T-helper 17 cell (primary cell): ENCODE data around the gene IL31RA. TPM values are rescaled to one million over a fixed set of nuclear protein-coding genes. Genes with fewer than 3 reads are reported as not detected.
"Not testable (repeated sequence)": the region's sequence is repeated elsewhere in the genome, so short reads cannot be mapped to it uniquely, and the experiment has no call there.

ENCODE experiments used
- ATAC-seq: fragments of 150-1000 bp; cut with Tn5 transposase; 2 replicates; pipeline ENCODE4 v1.10.0; 2021; ENCODE audit warnings: mild to moderate bottlenecking, moderate library complexity
- DNase-seq, 3 donors: peaks; one replicate each; pipeline versions ENCODE4 v3.0.0 to v3.0.0-alpha.2; 2020 to 2021
- H3K9me3 ChIP-seq: one replicate; pipeline ENCODE4 v1.7.0; 2013; ENCODE audit warnings: low read length, mild to moderate bottlenecking; ENCODE audit not compliant: control insufficient read depth, poor library complexity, severe bottlenecking
- H3K27ac Mint-ChIP-seq: one replicate; pipeline ENCODE4 v1.8.0; 2022; ENCODE audit warnings: mild to moderate bottlenecking, moderate library complexity, mixed read lengths
- H3K27me3 Mint-ChIP-seq: one replicate; pipeline ENCODE4 v1.8.0; 2022; ENCODE audit warnings: mixed read lengths
- H3K36me3 Mint-ChIP-seq: one replicate; pipeline ENCODE4 v1.8.0; 2022; ENCODE audit warnings: low read depth, mixed read lengths
- H3K4me1 Mint-ChIP-seq: one replicate; pipeline ENCODE4 v1.8.0; 2022; ENCODE audit warnings: mild to moderate bottlenecking, mixed read lengths
- H3K4me3 Mint-ChIP-seq: one replicate; pipeline ENCODE4 v1.8.0; 2022; ENCODE audit warnings: mild to moderate bottlenecking, moderate library complexity, mixed read lengths
- total RNA-seq, 4 donors: library from RNA in 2 of 4; stranded (reverse) in 2 of 4; gene quantifications; one replicate each; pipeline ENCODE4 v1.2.3 and lab custom pipeline; 2022 to 2026

The IL31RA gene
- total RNA-seq: not detected
- 0 reads per million in 2 donors for total RNA-seq (lab: John Stamatoyannopoulos, UW)

- H3K36me3 Mint-ChIP-seq: peaks cover 2% of the 10 kb centered on the region
- H3K9me3 ChIP-seq: no peaks in the 10 kb centered on the region
- no peak for DNase-seq
- peaks cover 26% of the 10 kb centered on the region for H3K27me3 Mint-ChIP-seq
- no peak for ATAC-seq
- no peak within 1 kb of the TSS for H3K27ac Mint-ChIP-seq
- H3K4me3 Mint-ChIP-seq: no peak within 1 kb of the TSS
- H3K4me1 Mint-ChIP-seq: peaks cover 14% of the 10 kb centered on the region
Measured at GRCh38 chr5:55850839-55851674, at the start of gene IL31RA. Gene IL31RA (plus strand): TSS chr5:55851357. CDS start chr5:55851571, 214 bp downstream.

DNA sequence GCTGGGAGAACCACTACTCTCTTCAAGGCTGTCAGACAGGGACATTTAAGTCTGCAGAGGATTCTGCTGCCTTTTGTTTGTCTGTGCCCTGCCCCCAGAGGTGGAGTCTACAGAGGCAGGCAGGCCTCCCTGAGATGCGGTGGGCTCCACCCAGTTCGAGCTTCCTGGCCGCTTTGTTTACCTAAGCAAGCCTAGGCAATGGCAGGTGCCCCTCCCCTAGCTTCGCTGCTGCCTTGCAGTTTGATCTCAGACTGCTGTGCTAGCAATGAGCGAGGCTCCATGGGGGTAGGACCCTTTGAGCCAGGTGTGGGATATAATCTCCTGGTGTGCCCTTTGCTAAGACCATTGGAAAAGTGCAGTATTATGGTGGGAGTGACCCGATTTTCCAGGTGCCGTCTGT, 42.3 kb upstream of the IL31RA start:
- not testable (repeated sequence) for H3K4me1 Mint-ChIP-seq, DNase-seq, H3K27ac Mint-ChIP-seq, H3K9me3 ChIP-seq, H3K4me3 Mint-ChIP-seq, ATAC-seq, H3K27me3 Mint-ChIP-seq, H3K36me3 Mint-ChIP-seq

GRCh38 chr5:55815939-55816338, 35.2 kb upstream of the IL31RA start:
- ATAC-seq, H3K4me1 Mint-ChIP-seq: not testable (repeated sequence)

DNA sequence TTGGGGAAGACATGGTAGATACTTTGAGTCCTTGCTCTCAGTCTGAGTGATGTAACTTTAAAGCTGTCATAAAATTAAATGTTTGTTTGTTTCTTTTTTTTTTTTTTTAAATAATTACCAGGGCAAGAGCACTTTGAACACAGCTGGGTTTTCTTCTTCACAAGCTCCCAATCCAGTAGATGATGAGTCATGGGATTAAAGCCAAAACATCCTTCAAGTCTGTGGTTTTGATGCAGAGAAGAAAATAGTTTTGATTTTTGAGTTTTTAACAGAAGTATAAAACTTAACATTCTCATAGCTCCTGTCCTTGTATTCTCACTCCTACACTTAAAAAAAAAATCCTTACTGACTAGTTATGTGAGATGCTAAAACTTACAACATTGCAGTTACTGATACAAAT, 34.8 kb upstream of the IL31RA start:
- no peak overlapping the region for H3K27ac Mint-ChIP-seq
- peaks cover 20% of the 10 kb centered on the region for H3K27me3 Mint-ChIP-seq

More at GRCh38 chr5:55815939-55816338, 35.2 kb upstream of the IL31RA start:
- H3K9me3 ChIP-seq, H3K4me3 Mint-ChIP-seq, H3K36me3 Mint-ChIP-seq, H3K27ac Mint-ChIP-seq, DNase-seq: not testable (repeated sequence)
- peaks cover 16% of the 10 kb centered on the region for H3K27me3 Mint-ChIP-seq

GRCh38 chr5:55817030-55817429, 34.1 kb upstream of the IL31RA start:
- ATAC-seq: no peak
- peaks cover 27% of the 10 kb centered on the region for H3K27me3 Mint-ChIP-seq
- H3K9me3 ChIP-seq: no peaks in the 10 kb centered on the region

More for the DNA sequence above, 34.8 kb upstream of the IL31RA start:
- H3K4me3 Mint-ChIP-seq: no peak overlapping the region
- H3K9me3 ChIP-seq: no peaks in the 10 kb centered on the region
- peaks cover under 1% of the 10 kb centered on the region for H3K4me1 Mint-ChIP-seq
- ATAC-seq (no peak), DNase-seq (no peak)
- no peaks in the 10 kb centered on the region for H3K36me3 Mint-ChIP-seq

GRCh38 chr5:55820488-55820887, 30.7 kb upstream of the IL31RA start:
- Mint-ChIP-seq H3K27me3 (peaks cover 62% of the 10 kb centered on the region), H3K4me3 (no peak overlapping the region)
- ATAC-seq: no peak

More at GRCh38 chr5:55817030-55817429, 34.1 kb upstream of the IL31RA start:
- DNase-seq: no peak
- no peak overlapping the region for H3K27ac Mint-ChIP-seq
- H3K4me1 Mint-ChIP-seq: peaks cover 5% of the 10 kb centered on the region
- H3K4me3 Mint-ChIP-seq: no peak overlapping the region
- no peaks in the 10 kb centered on the region for H3K36me3 Mint-ChIP-seq

GRCh38 chr5:55821731-55822512, 29.2 kb upstream of the IL31RA start:
- H3K27ac Mint-ChIP-seq: no peak overlapping the region
- DNase-seq: peak in 1 of 3 donors; percentile 15
- H3K4me1 Mint-ChIP-seq: peaks cover 9% of the 10 kb centered on the region
- H3K27me3 Mint-ChIP-seq: peaks cover 63% of the 10 kb centered on the region
- no peaks in the 10 kb centered on the region for H3K9me3 ChIP-seq
- H3K4me3 Mint-ChIP-seq: peak overlapping the region; percentile 76
- peaks cover 3% of the 10 kb centered on the region for H3K36me3 Mint-ChIP-seq
- peak; percentile 59 for ATAC-seq

More at GRCh38 chr5:55820488-55820887, 30.7 kb upstream of the IL31RA start:
- Mint-ChIP-seq H3K36me3 (no peaks in the 10 kb centered on the region), H3K4me1 (peaks cover 9% of the 10 kb centered on the region), H3K27ac (no peak overlapping the region)
- no peaks in the 10 kb centered on the region for H3K9me3 ChIP-seq
- DNase-seq: no peak

GRCh38 chr5:55823151-55823796, 27.9 kb upstream of the IL31RA start:
- DNase-seq (no peak), ATAC-seq (no peak)
- peaks cover 9% of the 10 kb centered on the region for H3K4me1 Mint-ChIP-seq
- no peaks in the 10 kb centered on the region for H3K9me3 ChIP-seq
- H3K36me3 Mint-ChIP-seq: peaks cover 3% of the 10 kb centered on the region
- H3K4me3 Mint-ChIP-seq: no peak overlapping the region
- peaks cover 69% of the 10 kb centered on the region for H3K27me3 Mint-ChIP-seq
- H3K27ac Mint-ChIP-seq: no peak overlapping the region

DNA sequence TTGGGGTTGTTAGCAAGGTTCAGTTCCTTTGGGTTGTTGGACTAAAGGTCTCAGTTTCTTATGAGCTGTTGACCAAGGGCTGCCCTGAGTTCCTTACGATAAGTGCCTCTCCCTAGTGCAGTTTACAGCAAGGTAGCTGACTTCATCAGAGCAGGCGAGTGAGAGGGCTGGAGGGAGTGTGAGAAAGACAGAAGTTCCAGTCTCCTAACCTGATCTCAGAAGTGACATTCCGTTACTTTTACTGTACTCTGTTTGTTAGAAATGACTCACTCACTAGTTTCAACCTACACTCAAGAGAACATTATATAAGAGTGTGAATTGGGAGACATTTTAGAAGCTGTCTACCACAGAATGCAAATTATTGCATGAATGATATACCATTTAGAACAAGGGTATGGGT, 21.2 kb upstream of the IL31RA start:
- no peak for ATAC-seq
- Mint-ChIP-seq H3K4me1 (no peaks in the 10 kb centered on the region), H3K27me3 (peaks cover 18% of the 10 kb centered on the region), H3K27ac (no peak overlapping the region), H3K4me3 (no peak overlapping the region), H3K36me3 (peaks cover 3% of the 10 kb centered on the region)
- DNase-seq: no peak
- H3K9me3 ChIP-seq: no peaks in the 10 kb centered on the region

- peaks cover 2% of the 10 kb centered on the region for H3K36me3 Mint-ChIP-seq
- no peak overlapping the region for H3K27ac Mint-ChIP-seq
- no peaks in the 10 kb centered on the region for H3K9me3 ChIP-seq
- no peaks in the 10 kb centered on the region for H3K4me1 Mint-ChIP-seq
- no peak overlapping the region for H3K4me3 Mint-ChIP-seq
- ATAC-seq: no peak
- H3K27me3 Mint-ChIP-seq: peaks cover 9% of the 10 kb centered on the region
- DNase-seq: no peak
Measured at GRCh38 chr5:55832446-55832845, 18.7 kb upstream of the IL31RA start.

GRCh38 chr5:55836191-55836590, 15.0 kb upstream of the IL31RA start:
- peaks cover 2% of the 10 kb centered on the region for H3K36me3 Mint-ChIP-seq
- H3K4me3 Mint-ChIP-seq: no peak overlapping the region
- peaks cover 3% of the 10 kb centered on the region for H3K4me1 Mint-ChIP-seq
- peaks cover 6% of the 10 kb centered on the region for H3K27me3 Mint-ChIP-seq
- H3K27ac Mint-ChIP-seq: no peak overlapping the region
- no peak for DNase-seq
- no peak for ATAC-seq
- no peaks in the 10 kb centered on the region for H3K9me3 ChIP-seq

GRCh38 chr5:55841976-55842375, 9.2 kb upstream of the IL31RA start:
- Mint-ChIP-seq H3K27ac (no peak overlapping the region), H3K36me3 (no peaks in the 10 kb centered on the region), H3K4me3 (no peak overlapping the region), H3K27me3 (no peaks in the 10 kb centered on the region), H3K4me1 (peaks cover 3% of the 10 kb centered on the region)
- DNase-seq: no peak
- H3K9me3 ChIP-seq: no peaks in the 10 kb centered on the region
- ATAC-seq: no peak

GRCh38 chr5:55847837-55848236, 3.3 kb upstream of the IL31RA start:
- Mint-ChIP-seq H3K27me3 (peaks cover 26% of the 10 kb centered on the region), H3K36me3 (peaks cover 2% of the 10 kb centered on the region), H3K27ac (no peak overlapping the region), H3K4me1 (peaks cover 2% of the 10 kb centered on the region), H3K4me3 (no peak overlapping the region)
- no peak for DNase-seq
- no peaks in the 10 kb centered on the region for H3K9me3 ChIP-seq
- ATAC-seq: no peak
